LHCN-M2 (cell line): ENCODE results near the gene ARHGEF28. TPM values are rescaled to one million over a fixed set of nuclear protein-coding genes. Genes with fewer than 3 reads are reported as not detected.

Source experiments
- DNase-seq: peaks from one replicate; pipeline ENCODE4 v3.0.0-alpha.2; 2012; ENCODE audit warnings: low read depth
- total RNA-seq: library from RNA; depleted of rRNA; stranded (reverse); fragments of >200 nt; gene quantifications from 2 replicates; pipeline ENCODE4 v1.2.3, GENCODE V29; 2014; rRNA removed

The ARHGEF28 gene
- total RNA-seq, 1 experiment from 2014 or later: 90.0 TPM

DNA sequence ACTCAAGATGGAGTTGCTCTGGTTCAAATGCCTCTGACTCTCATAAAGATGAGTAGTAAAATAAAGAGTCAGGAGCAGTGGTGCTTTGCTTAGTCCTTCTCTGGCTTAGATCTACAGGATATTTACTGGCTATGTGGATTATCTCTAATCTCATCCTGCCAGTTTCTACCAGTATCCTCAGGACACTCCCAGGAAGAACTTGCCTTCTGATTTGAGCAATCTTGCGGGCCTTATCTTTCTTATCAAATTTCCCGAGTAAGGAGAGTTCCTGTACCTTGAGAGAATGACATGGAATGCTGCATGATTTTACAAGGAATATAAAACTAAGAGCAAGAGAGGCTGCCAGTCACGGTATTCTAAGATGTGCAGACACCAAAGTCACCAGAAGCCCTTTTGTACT, 364.0 kb downstream of the ARHGEF28 start:
- no peak for DNase-seq

Other genes starting within 250 kb of the ARHGEF28 start
- gene FOXD1, start 177.4 kb upstream of the ARHGEF28 start, total RNA-seq: 23.5 and 24.8 TPM in 2 replicates
- 405 and 446 TPM in 2 replicates for gene BTF3, start 127.8 kb upstream of the ARHGEF28 start, total RNA-seq
- gene ANKRA2, start 60.6 kb upstream of the ARHGEF28 start, total RNA-seq: 15.5 and 16.4 TPM in 2 replicates
- 28.3 and 31.6 TPM in 2 replicates for gene UTP15, start 60.5 kb upstream of the ARHGEF28 start, total RNA-seq